Natural killer cell (primary cell): Measurements from ENCODE around the gene ADRA1B. TPM values are rescaled to one million over a fixed set of nuclear protein-coding genes. Genes with fewer than 3 reads are reported as not detected.

Experiments
- ATAC-seq, 3 donors: fragments of 150-1000 bp in 2 of 3; fragments of 200-7000 bp in 1 of 3; cut with Tn5 transposase; 1 replicate in 1 of 3; 2 replicates in 2 of 3; pipeline ENCODE4 v1.10.0; 2021; ENCODE audit warnings: mild to moderate bottlenecking in 2 of 3, moderate library complexity in 2 of 3
- DNase-seq, 2 donors: peaks; one replicate each; pipeline versions ENCODE4 v3.0.0 to v3.0.0-alpha.2; 2013 to 2021; ENCODE audit warnings: mixed read lengths in 1 of 2
- H3K27ac ChIP-seq: one replicate; pipeline ENCODE4 v1.5.1; 2013; ENCODE audit warnings: mild to moderate bottlenecking, low read length
- H3K27me3 ChIP-seq: one replicate; pipeline ENCODE4 v1.6.1; 2013; ENCODE audit warnings: low read length; ENCODE audit not compliant: control insufficient read depth, insufficient read depth
- H3K36me3 ChIP-seq: one replicate; pipeline ENCODE4 v1.6.1; 2013; ENCODE audit warnings: low read length; ENCODE audit not compliant: control insufficient read depth, insufficient read depth
- H3K4me1 ChIP-seq: one replicate; pipeline ENCODE4 v1.6.1; 2013; ENCODE audit warnings: low read length; ENCODE audit not compliant: control insufficient read depth, insufficient read depth
- H3K4me3 ChIP-seq: one replicate; pipeline ENCODE4 v1.5.1; 2013; ENCODE audit warnings: low read length
- H3K9me3 ChIP-seq: one replicate; pipeline ENCODE4 v1.6.1; 2013; ENCODE audit warnings: low read length; ENCODE audit not compliant: control insufficient read depth, insufficient read depth
- H3K27ac Mint-ChIP-seq, 2 donors: one replicate each; pipeline ENCODE4 v1.8.0; 2022; ENCODE audit warnings: mild to moderate bottlenecking in 2 of 2, mixed read lengths in 2 of 2, moderate library complexity in 1 of 2
- H3K27me3 Mint-ChIP-seq, 2 donors: one replicate each; pipeline ENCODE4 v1.8.0; 2022; ENCODE audit warnings: low read depth in 2 of 2, mixed read lengths in 2 of 2
- H3K36me3 Mint-ChIP-seq: one replicate; pipeline ENCODE4 v1.8.0; 2022; ENCODE audit warnings: mixed read lengths
- H3K4me1 Mint-ChIP-seq, 2 donors: one replicate each; pipeline ENCODE4 v1.8.0; 2022; ENCODE audit warnings: mixed read lengths in 2 of 2
- H3K4me3 Mint-ChIP-seq: one replicate; pipeline ENCODE4 v1.8.0; 2022; ENCODE audit warnings: mild to moderate bottlenecking, moderate library complexity, mixed read lengths
- H3K9me3 Mint-ChIP-seq, 2 donors: one replicate each; pipeline ENCODE4 v1.8.0; 2022; ENCODE audit warnings: mixed read lengths in 2 of 2
- WGBS: methylation state at CpG from one replicate; pipeline ENCODE4 v1.1.7; 2013; ENCODE audit warnings: missing lambda C conversion rate; ENCODE audit not compliant: insufficient coverage; 5-methylcytosine and 5-hydroxymethylcytosine counted together
- intact Hi-C: fragments of 100-400 bp; cut with micrococcal nuclease; formaldehyde crosslinking; loops from one replicate; pipeline ENCODE4 v1.14.2; 2022
- total RNA-seq, 4 donors: library from RNA; stranded (reverse); fragments of 120-200 nt in 1 of 4; gene quantifications; one replicate each; pipeline versions ENCODE4 v1.2.3 to v1.2.4, GENCODE V29; 2013 to 2022
- TF ChIP-seq, protein P1 (sequence below): fragments of 200-600 bp; IDR thresholded peaks from one replicate; pipeline ENCODE4 v1.8.0; 2022; ENCODE audit warnings: antibody characterized with exemption

Gene ADRA1B
- total RNA-seq, 3 donors from 2014 or later (not counting 1 experiment from before 2014, with no cell fraction given): not detected

DNA sequence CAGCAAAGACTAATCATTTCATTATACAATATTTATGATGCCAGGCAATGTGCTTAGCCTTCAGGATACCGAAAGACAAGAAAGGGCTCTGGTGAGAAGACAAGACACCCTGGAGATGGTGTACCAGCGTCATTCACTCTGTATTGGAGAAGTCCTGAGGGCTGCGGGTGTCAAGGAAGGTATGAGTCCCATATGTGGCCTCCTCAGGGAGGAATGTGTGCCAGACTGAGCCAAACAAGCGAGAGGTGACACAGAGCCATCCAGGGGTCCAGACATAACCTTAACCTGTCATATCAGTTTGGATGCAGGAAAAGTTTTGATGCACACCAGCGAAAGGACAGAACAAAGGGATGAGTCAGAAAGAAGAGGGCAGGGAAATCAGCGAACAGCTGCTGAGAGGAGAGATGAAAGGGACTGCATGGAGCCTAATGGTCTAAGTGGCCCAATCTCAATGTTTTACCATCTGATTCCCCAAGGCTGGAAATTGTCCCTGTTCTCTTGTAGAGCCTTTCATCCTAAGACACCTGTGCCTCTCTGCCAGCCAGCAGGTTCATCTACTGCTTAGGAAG lies 38.9 kb downstream of the ADRA1B start:
- Mint-ChIP-seq H3K27me3 (peaks cover 11 to 24% of the 10 kb centered on the region in 2 donors), H3K27ac (no peak overlapping the region), H3K4me3 (no peak overlapping the region), H3K4me1 (no peaks in the 10 kb centered on the region), H3K36me3 (no peaks in the 10 kb centered on the region), H3K9me3 (no peaks in the 10 kb centered on the region)
- ATAC-seq (no peak), DNase-seq (no peak)
- intact Hi-C loops: no loop called here
- WGBS: 89% methylated on average over 6 of the region's 6 CpGs
- H3K27ac ChIP-seq: no peak overlapping the region
- no peaks in the 10 kb centered on the region for H3K36me3 ChIP-seq
- no peaks in the 10 kb centered on the region for H3K4me1 ChIP-seq
- no peak overlapping the region for H3K4me3 ChIP-seq
- no peaks in the 10 kb centered on the region for H3K9me3 ChIP-seq
- no peaks in the 10 kb centered on the region for H3K27me3 ChIP-seq
- TF ChIP-seq, protein P1, sequence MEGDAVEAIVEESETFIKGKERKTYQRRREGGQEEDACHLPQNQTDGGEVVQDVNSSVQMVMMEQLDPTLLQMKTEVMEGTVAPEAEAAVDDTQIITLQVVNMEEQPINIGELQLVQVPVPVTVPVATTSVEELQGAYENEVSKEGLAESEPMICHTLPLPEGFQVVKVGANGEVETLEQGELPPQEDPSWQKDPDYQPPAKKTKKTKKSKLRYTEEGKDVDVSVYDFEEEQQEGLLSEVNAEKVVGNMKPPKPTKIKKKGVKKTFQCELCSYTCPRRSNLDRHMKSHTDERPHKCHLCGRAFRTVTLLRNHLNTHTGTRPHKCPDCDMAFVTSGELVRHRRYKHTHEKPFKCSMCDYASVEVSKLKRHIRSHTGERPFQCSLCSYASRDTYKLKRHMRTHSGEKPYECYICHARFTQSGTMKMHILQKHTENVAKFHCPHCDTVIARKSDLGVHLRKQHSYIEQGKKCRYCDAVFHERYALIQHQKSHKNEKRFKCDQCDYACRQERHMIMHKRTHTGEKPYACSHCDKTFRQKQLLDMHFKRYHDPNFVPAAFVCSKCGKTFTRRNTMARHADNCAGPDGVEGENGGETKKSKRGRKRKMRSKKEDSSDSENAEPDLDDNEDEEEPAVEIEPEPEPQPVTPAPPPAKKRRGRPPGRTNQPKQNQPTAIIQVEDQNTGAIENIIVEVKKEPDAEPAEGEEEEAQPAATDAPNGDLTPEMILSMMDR: no peak

DNA sequence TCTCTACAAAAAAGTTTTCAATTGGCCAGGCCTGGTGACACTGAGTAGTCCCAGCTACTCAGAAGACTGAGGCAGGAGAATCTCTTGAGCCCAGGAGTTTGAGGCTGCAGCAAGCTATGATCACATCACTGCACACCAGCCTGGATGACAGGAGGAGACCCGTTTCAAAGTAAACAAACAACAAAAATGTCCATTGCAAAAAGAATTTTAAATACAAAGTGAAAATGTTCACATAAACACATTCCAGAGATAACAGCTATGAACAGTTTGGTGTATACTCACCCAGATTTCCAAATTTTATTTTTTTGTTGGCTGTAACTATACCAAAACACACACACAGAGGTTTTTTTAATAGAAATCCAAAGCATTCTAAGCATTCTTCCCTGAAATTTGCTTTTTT lies 39.8 kb downstream of the ADRA1B start:
- ATAC-seq (no peak), DNase-seq (no peak)
- Mint-ChIP-seq H3K27ac (no peak overlapping the region), H3K36me3 (no peaks in the 10 kb centered on the region), H3K4me1 (no peaks in the 10 kb centered on the region), H3K4me3 (no peak overlapping the region), H3K27me3 (peaks cover 12 to 22% of the 10 kb centered on the region in 2 donors), H3K9me3 (no peaks in the 10 kb centered on the region)
- Histone ChIP-seq H3K36me3 (no peaks in the 10 kb centered on the region), H3K4me3 (no peak overlapping the region), H3K9me3 (no peaks in the 10 kb centered on the region), H3K27ac (no peak overlapping the region), H3K4me1 (no peaks in the 10 kb centered on the region), H3K27me3 (no peaks in the 10 kb centered on the region)
- intact Hi-C loops: no loop called here
- 67% methylated on average over 1 of the region's 1 CpG for WGBS
- TF ChIP-seq, protein P1: no peak

DNA sequence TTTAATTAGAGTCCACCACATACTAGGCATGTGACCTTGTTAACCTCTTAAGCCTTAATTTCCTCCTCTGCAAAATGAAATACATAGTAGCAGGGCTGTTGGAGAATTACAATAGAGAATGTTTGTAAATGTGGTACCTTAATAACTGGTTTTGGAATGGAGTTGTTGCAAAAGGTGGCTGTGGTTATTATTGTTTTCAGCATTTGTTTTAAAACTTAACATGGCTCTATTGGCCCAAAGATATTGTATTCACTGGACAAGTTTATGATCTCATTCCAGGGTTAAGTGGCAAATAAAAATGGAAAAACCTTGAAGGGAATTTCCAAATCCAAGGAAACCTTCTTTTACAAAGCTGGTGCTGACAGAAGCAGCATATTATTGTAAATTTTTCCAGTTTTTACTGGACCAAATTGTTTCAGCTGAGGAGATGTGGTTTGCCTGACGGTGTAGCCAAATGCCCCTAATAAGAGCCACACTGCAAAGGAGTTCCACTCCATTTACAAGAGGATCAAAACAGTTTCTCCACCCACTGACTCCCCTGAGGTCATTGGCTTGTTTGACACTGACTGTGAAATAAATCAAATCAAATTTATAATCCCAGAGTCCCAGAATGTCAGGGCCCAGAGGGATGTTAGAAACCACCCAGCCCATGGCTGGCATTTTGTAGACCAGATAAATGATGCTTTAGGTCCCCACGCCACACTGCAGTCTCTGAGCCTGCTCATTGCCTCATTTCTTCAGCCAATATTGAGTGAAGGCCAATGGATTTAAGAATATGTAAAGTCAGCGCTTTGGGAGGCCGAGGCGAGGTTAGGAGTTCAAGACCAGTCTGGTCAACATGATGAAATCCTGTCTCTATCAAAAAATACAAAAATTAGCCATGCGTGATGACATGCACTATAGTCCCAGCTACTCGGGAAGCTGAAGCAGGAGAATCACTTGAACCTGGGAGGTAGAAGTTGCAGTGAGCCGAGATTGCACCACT lies 45.2 kb downstream of the ADRA1B start:
- peaks cover 5% of the 10 kb centered on the region for H3K27me3 ChIP-seq
- Mint-ChIP-seq H3K4me1 (peaks cover 0 to 5% of the 10 kb centered on the region in 2 donors), H3K4me3 (no peak overlapping the region), H3K27ac (no peak overlapping the region), H3K27me3 (peaks cover 18 to 31% of the 10 kb centered on the region in 2 donors), H3K9me3 (no peaks in the 10 kb centered on the region), H3K36me3 (no peaks in the 10 kb centered on the region)
- H3K36me3 ChIP-seq: no peaks in the 10 kb centered on the region
- H3K4me3 ChIP-seq: no peak overlapping the region
- H3K27ac ChIP-seq: no peak overlapping the region
- TF ChIP-seq, protein P1: no peak
- H3K9me3 ChIP-seq: no peaks in the 10 kb centered on the region
- H3K4me1 ChIP-seq: no peaks in the 10 kb centered on the region
- WGBS: 95% methylated on average over 8 of the region's 8 CpGs
- intact Hi-C loops: no loop called here
- DNase-seq (no peak), ATAC-seq (no peak)
